ENCODE data around the gene HSPB6.

The HSPB6 gene

DNA sequence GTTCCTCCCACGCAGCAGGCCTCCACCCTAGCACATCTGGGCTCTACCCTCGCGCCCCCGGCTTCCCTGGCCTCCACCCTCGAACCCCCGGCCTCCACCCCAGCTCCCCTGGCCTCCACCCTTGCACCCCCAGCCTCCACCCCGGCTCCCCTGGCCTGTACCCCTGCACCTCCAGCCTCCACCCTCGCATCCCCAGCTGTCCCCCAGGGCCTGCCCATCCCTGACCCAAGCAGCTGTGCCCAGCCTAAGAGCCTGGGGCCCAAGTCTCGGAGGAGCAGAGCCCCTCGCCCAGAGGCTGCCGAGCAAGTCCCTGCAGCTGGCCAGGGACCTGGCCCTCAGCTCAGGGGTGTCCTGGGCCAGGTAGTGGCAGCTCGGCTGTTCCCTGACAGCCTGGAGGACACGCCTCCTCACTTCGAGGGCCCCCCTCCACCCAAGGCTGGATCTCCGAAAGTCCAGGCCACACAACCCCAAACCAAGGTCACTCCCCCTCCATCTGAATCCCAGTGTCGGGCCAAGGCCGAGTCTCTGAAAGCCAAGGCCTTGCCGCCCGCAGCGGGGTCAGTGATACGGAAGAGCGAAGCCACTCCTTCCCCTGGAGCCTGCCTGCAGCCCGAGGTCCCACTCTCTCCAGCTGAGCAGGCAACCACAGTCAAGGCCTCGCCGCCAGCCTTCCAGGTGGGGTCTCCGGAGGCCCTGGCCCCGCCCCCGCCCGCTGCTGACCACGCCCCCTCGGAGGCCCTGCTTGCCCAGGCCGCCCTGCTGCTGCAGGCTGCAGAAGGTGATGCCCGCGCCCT, 10.7 kb upstream of the HSPB6 start:
- DNase-seq (ENCODE audit: low read depth in 2 of 2): no peak

DNA sequence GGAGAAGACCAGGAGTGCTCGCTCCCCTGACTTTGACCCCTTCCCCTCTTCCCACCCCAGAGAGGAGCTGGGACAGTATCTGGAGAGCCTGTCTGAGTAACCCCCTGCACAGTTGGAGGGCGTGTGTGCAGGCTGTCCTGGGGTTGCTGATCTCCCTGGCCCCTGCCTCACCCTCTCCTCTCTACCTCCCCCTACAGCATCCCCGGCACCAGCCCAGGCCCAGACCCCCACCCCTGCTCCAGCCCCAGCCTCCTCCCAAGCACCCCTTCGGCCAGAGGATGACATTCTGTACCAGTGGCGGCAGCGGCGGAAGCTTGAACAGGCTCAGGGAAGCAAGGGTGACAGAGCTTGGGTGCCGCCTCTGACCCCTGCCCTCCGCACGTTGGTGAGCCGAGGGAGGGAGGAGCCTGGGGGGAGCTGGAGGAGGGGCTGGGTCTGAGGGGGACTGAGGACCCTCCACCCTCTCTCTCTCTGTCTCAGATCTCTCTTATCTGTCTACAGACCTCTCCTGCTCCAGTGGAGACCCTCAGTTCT, 9.8 kb upstream of the HSPB6 start:
- no peak for DNase-seq (ENCODE audit: low read depth in 2 of 2)

DNA sequence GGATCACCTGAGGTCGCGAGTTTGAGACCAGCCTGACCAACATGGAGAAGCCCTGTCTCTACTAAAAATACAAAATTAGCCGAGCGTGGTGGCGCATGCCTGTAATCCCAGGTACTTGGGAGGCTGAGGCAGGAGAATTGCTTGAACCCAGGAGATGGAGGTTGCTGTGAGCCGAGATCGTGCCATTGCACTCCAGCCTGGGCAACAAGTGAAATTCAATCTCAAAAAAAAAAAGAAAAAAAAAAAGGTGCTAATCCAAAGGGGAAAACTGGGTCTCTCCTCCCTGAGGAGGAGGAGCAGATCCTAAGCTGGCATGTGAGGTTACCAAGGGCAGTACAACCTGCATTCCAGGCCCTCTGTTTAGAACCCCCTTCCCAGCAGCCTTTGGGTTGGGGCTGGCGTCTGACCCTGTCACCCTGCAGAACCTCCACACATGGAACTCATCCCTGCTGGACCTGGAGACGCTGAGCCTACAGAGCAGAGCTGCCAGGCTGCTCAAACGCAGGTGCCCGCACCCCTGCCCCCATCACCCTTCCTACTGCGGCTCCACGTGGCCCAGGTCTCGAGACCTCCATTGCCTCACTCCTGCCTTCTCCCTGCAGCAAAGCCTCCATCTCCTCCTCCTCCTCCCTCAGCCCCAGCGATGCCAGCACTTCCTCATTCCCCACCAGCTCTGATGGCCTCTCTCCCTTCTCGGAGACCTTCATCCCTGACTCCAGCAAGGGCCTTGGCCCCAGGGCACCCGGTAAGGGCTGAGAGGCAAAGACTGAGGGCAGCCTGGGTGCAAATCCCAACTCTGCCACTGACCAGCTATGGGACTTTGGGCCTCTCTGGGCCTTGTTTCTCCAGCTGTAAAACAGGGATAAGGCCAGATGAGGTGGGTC, 7.8 kb upstream of the HSPB6 start:
- no peak for DNase-seq (ENCODE audit: low read depth in 2 of 2)

GRCh38 chr19:35760711-35761349, 4.0 kb upstream of the HSPB6 start:
- DNase-seq (ENCODE audit: low read depth in 2 of 2): no peak

DNA sequence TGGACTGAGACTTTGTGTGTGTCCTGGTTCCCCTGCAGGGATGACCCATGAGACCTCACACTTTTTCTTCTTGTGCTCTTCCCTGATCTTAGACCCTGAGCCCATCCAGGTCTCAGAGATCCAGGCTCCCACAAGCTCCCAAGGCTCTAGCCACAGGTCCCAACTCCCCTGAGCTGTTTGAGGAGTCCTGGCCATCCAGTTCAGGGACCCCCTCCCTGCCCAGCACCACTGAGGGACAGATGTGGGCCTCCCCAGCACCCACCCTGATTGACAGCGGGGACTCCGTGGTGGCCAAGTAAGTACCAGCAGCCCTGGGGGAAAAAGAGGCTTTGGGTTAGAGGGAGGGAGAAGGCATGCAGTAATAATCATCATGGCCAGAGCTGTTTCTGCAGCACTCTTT, 2.9 kb upstream of the HSPB6 start:
- DNase-seq (ENCODE audit: low read depth in 2 of 2): no peak

DNA sequence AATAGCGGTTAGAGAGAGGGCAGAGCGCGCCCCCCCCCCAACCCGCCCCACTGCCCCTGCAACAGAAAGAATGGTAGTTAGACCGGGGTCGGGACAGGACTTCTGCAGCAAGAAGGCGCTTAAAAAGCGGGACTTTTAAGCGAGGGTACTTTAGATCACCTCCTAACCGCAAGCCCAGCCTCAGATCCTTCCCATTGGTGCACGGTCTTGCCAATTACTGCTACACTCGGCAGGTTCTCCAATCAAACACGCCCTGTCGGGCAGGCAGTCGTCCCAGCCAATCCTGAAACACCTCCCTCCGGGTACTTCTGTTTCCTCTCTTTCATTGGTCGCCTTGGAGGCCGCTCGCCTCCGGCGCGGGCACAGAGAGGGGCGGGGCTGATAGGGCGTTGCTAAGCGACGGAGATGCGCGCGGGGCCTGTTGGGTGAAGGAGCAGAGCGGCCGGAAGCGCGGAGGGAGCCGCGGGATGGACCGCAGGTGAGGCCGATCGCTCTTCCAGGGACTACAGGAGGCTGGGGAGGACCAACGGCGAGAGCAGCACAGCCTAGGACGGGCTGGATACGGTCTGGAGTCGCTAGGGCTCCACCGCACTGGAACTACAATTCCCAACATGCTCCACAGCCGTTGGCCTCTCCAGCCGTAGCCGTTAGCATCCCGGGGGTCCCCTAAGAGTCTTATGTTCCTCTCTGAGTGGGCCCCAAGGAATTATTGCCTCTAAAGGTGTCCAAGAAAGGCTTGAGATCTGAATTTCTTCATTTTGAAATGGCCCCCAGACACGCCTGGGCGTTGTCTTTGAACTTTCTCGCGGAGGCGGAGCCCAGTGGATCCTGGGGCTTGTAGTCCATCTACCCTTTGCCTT, 1.1 kb upstream of the HSPB6 start, which contains the start of gene PROSER3:
TSS of gene PROSER3 (plus strand) at position 428 of the 860 bp plus-strand sequence. CDS start at position 468, 40 bp downstream.
- peak; percentile 97 for DNase-seq (ENCODE audit: low read depth in 2 of 2)

GRCh38 chr19:35757231-35757748, 461 bp upstream of the HSPB6 start:
- peak in 1 of 2 donors; percentile 17 for DNase-seq (ENCODE audit: low read depth in 2 of 2)

GRCh38 chr19:35755550-35756376, 1.1 kb downstream of the HSPB6 start:
- peak; percentile 40 to 43 for DNase-seq (ENCODE audit: low read depth in 2 of 2)

DNA sequence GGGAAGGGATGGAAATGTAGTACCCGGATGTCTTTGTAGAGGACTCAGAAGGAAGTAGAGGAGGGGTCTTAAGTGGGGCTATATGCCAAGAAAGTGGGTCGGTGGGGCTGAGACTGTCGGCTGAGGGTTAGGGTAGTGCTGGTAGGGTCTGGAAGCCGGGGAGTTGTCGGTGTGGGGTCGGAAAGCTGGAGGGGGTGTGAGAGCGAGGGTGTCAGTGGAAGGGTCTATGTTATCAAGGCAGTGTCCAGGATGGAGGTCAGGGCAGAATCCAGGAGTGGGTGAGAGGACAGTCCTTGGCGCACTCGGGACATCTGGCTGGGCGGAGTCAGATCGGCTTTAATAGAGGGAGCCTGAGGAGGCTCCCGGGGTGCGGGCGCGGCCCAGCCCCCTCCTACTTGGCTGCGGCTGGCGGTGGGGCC, 1.7 kb downstream of the HSPB6 start:
- no peak for DNase-seq (ENCODE audit: low read depth in 2 of 2)

GRCh38 chr19:35754370-35755130, 2.3 kb downstream of the HSPB6 start:
- DNase-seq (ENCODE audit: low read depth in 2 of 2): no peak

DNA sequence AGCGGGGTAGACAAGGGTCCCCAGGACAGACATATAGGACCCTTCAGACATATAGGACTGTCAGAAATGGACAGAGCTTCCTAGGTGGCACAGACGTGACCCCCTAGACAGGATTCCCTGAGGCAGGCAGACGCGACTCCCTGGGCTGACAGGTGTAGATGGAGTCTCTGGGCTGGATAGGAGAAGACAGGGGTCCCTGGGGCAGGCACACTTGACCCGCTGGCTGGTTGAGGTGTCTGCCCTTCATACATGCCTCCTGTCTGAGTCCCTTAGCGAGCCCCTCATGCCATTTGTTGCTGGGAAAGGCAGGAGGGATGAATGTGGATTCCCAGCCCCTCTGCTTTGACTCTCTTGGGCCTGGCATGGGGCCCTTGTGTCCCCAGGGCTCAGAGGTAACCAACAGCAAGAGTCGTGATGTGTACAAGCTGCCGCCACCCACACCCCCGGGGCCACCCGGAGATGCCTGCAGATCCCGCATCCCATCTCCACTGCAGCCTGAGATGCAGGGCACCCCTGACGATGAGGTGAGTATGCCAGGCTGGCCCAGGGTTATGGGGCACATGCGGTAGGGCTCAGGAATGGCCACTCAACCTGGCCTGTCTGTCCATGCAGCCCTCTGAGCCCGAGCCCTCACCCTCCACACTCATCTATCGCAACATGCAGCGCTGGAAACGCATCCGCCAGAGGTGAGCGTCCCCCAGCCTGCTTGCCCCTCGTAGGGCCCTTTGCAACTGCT, 3.0 kb downstream of the HSPB6 start:
- no peak for DNase-seq (ENCODE audit: low read depth in 2 of 2)

- no peak for DNase-seq (ENCODE audit: low read depth in 2 of 2)
These were observed 4.0 kb downstream of the HSPB6 start for GRCh38 chr19:35752746-35753350.

DNA sequence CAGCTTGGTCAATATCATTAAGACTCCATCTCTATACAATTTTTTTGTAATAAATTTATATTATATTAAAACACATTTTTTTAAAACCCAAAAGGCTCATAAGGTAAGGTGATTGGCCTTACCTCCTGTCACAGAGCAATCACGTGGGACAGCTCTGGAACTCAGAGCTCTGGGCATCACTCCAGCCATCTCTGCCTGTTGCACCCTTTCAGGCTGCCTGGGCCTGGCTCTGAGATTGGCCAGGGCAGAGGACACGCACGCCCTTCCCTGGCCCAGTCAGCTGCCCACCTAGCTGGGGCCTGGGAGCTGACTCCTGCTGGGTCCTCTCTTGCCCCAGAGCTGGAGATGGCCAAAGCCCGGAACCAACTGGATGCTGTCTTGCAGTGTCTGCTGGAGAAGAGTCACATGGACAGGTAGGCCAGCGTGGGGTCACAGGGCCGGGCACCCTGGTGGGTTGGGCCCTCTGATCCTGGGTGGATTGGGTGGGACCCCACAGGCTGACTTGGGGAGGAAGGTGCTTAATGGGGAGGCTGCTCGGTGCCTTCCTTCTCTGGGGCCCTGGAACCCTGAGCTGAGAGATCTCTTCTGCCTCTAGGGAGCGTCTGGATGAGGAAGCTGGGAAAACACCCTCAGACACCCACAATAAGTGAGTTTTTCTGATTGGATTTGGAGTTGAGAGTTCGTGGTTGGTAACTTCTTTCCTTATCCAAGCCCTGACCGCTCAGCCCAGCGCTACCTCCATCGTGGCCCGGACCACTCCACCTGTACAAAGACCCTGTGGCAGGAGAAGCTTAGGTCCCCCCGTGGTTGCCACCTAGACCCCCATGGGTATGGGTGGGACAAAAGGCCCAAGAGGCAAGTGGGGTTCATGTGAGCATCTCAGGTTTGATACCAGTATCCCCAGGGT, 4.7 kb downstream of the HSPB6 start:
- no peak for DNase-seq (ENCODE audit: low read depth in 2 of 2)

- no peak for DNase-seq (ENCODE audit: low read depth in 2 of 2)
These were observed 6.7 kb downstream of the HSPB6 start for GRCh38 chr19:35750167-35750566.

DNA sequence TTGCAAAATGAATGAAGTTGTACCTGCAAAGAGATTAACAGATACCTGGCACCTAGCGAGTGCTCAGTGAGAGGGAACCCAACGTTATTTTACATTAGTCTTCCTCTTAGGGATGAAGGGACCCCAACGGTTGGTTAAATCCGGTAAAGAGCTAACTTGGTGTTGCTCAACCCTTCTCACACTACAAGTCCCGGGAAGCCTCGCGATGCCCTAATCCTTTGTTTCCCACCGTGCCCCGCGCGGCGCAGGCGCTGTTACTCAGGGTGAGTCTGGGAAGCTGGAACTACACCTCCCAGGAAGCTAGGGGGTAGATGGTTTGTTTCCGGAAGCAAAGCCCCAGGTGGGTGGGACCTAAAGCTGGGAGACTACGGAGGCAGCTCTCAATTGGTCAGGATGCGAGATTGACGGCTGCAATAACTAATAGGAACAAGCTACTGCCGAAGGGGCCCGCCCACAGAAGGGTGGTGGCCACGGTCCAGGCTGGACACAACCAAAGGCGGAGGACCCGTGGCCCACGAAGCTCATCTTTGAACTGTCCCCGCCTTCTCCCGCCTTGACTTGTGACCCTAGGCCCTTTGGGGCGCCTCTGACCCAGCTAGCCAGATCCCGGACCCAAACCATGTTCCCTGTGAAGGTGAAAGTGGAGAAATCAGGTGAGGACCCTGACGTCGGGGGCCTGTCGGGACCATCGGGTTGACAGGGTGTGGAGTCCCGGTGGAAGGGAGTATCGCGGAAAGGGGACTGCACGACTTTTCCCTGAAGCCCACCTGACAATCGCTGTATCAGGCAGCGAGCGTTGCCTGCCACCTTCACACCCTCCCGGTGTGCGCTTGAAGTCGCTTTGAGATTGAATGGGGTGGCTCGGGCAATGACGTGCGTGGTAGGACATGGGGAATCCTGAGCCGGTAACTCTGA, 8.5 kb downstream of the HSPB6 start, which contains the start of gene LIN37:
TSS of gene LIN37 (plus strand) at position 471 of the 915 bp plus-strand sequence. CDS start at position 620, 149 bp downstream.
- DNase-seq (ENCODE audit: low read depth in 2 of 2): peak; percentile 95 to 97

GRCh38 chr19:35746531-35746930, 10.3 kb downstream of the HSPB6 start:
- no peak for DNase-seq (ENCODE audit: low read depth in 2 of 2)

Measured in stimulated activated CD4-positive, alpha-beta T cell treated with anti-CD3 and anti-CD28 coated beads, Interleukin-4, amount 100 ng/mL, for 48 hours (primary cell).